ENCODE measurements around the gene KLK8. TPM values are rescaled to one million over a fixed set of nuclear protein-coding genes. Genes with fewer than 3 reads are reported as not detected.

Gene KLK8
- total RNA-seq, 2 donors from 2014 or later, result 2.9 TPM; not detected in 1

DNA sequence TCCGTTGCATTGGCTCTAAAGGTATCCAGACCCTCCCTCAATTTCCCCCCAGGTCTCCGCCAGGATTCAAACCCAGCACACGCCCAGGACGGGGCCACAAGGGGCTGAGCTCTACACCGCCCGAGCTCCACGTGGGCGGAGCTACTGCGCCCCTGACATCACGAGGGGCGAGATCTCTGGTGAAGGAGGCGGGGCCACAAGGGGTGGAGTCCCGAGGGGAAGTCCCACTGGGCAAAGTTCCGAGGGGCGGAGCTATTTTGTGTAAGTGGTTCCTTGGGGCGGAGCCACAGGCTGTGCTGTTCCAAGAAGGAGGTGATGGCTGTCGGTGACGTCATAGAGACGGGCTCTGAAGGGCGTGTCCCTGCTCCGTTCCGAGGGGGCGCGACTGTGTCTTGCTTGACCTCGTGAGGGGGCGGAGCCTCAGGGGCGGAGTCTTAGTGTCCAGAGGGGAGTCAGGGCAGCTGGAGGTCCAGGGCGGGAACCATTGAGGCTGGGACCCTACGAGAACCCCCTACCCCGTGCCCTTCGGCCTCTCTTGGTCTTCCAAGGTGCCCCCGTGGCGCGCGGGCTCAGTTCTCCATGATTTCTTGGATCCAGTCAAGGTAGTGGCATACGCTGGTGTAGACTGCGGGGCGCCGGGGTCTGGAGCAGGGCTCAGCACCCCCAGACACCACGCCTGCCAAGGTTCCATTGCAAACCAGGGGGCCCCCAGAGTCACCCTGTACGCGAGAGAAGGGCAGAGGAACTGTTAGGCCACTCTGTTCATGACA, 1.3 kb upstream of the KLK8 start:
- Histone ChIP-seq H3K27me3 (peaks cover 0 to 11% of the 10 kb centered on the region in 2 donors), H3K36me3 (no peaks in the 10 kb centered on the region), H3K9me3 (no peaks in the 10 kb centered on the region), H3K4me3 (no peak overlapping the region), H3K4me1 (no peaks in the 10 kb centered on the region), H3K27ac (no peak overlapping the region)
- TF ChIP-seq, protein P1, sequence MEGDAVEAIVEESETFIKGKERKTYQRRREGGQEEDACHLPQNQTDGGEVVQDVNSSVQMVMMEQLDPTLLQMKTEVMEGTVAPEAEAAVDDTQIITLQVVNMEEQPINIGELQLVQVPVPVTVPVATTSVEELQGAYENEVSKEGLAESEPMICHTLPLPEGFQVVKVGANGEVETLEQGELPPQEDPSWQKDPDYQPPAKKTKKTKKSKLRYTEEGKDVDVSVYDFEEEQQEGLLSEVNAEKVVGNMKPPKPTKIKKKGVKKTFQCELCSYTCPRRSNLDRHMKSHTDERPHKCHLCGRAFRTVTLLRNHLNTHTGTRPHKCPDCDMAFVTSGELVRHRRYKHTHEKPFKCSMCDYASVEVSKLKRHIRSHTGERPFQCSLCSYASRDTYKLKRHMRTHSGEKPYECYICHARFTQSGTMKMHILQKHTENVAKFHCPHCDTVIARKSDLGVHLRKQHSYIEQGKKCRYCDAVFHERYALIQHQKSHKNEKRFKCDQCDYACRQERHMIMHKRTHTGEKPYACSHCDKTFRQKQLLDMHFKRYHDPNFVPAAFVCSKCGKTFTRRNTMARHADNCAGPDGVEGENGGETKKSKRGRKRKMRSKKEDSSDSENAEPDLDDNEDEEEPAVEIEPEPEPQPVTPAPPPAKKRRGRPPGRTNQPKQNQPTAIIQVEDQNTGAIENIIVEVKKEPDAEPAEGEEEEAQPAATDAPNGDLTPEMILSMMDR (IDR thresholded peaks at IDR 0.05), result no peak
- no peak for DNase-seq (ENCODE audit: low spot score)

DNA sequence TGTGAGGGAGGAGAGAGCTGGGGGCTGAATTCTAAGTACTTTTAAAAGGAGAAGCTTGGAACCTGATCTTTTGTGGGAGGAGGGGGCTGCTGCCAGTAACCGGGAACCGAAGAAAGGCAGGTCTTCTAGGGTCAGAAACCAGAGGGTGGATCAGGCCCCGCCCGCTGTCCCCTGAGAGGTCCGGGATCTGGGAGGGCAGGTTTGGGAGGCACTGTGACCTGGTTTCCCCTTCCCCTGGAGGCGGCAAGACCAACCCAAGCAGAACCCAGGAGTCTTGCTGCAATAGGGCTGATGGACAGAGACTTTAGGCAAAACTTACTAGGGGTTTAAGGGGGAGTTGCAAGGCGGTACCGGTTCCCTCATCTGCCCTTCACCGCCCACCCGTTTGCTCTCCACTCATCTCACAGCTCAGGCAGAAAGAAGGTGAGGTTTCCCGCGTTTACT, 707 bp upstream of the KLK8 start:
- peaks cover 0 to 11% of the 10 kb centered on the region in 2 donors for H3K27me3 ChIP-seq
- DNase-seq (ENCODE audit: low spot score), result no peak
- H3K9me3 ChIP-seq, result no peaks in the 10 kb centered on the region
- no peaks in the 10 kb centered on the region for H3K4me1 ChIP-seq
- no peak overlapping the region for H3K4me3 ChIP-seq
- TF ChIP-seq, protein P1 (IDR thresholded peaks at IDR 0.05), result no peak
- H3K27ac ChIP-seq, result no peak overlapping the region
- no peaks in the 10 kb centered on the region for H3K36me3 ChIP-seq

DNA sequence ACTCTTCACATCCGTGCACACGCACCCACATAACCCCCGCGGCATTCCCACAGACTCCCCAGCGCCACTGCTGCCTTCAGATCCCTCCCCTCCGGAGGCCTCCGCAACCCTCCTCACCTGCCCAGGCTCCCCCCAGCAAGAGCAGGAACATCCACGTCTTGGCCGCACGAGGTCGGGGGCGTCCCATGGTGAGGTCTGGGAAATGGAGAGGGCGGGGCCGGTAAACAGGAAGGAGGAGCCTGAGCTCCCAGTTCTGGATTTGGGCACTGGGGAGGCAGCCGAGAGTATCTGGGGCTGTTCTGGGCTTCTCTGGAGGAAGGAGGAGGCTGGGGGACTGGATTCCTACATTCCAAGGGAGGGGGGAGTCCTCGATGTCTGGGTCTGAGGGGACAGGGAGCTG, 423 bp downstream of the KLK8 start:
- no peak for DNase-seq (ENCODE audit: low spot score)
- Histone ChIP-seq H3K4me3 (no peak overlapping the region), H3K27ac (no peak overlapping the region), H3K9me3 (no peaks in the 10 kb centered on the region), H3K4me1 (no peaks in the 10 kb centered on the region), H3K36me3 (no peaks in the 10 kb centered on the region), H3K27me3 (peaks cover 0 to 11% of the 10 kb centered on the region in 2 donors)
- TF ChIP-seq, protein P1 (IDR thresholded peaks at IDR 0.05), result no peak

DNA sequence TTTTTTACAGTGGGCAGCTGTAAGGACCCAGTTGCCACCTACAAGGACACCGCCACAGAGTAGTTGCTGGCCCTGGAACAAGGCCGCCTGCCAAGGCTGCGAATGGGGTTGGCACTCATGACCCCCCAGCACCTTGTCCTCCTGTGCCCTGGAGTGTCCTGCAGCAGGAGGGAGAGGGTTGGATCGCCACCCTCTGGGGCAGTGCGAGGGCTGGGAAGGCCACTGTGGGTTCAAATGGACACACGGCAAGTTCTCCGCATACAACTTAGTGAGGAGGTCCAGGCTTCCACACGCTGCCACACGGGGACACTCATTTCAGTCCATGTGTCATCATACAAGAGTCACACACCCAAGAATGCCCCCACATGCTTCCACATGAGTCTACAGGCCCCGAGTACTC, 978 bp downstream of the KLK8 start:
- Histone ChIP-seq H3K27ac (no peak overlapping the region), H3K36me3 (no peaks in the 10 kb centered on the region), H3K4me3 (no peak overlapping the region), H3K9me3 (no peaks in the 10 kb centered on the region), H3K27me3 (peaks cover 0 to 11% of the 10 kb centered on the region in 2 donors), H3K4me1 (no peaks in the 10 kb centered on the region)
- DNase-seq (ENCODE audit: low spot score), result no peak
- TF ChIP-seq, protein P1 (IDR thresholded peaks at IDR 0.05), result no peak

DNA sequence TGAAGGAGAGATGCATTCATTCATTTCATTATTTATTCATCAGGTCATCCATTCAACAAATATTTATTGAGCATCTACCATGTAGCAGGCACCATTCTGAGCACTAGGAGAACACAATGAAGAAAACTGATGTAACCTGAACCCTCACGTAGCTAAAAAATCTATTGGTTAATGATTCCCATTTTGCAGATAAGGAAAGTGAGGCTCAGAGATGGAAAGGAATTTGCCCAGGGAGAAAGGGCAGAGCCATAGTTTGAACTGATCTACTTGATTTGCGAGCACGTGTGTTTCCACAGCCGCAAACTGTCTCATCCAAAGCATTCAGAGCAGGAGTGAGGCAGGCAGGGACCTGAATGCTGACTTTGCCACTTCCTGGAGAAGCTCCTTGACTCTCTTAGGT, 2.7 kb downstream of the KLK8 start:
- peaks cover 0 to 11% of the 10 kb centered on the region in 2 donors for H3K27me3 ChIP-seq
- TF ChIP-seq, protein P1 (IDR thresholded peaks at IDR 0.05), result no peak

More for the DNA sequence above, 2.7 kb downstream of the KLK8 start:
- no peaks in the 10 kb centered on the region for H3K36me3 ChIP-seq
- H3K27ac ChIP-seq, result no peak overlapping the region
- no peak overlapping the region for H3K4me3 ChIP-seq
- no peak for DNase-seq (ENCODE audit: low spot score)
- H3K9me3 ChIP-seq, result no peaks in the 10 kb centered on the region
- no peaks in the 10 kb centered on the region for H3K4me1 ChIP-seq
